Neural progenitor cell (in vitro differentiated cells): ENCODE data around the gene CBFA2T3. TPM values are rescaled to one million over a fixed set of nuclear protein-coding genes. Genes with fewer than 3 reads are reported as not detected.

ENCODE experiments used
- DNase-seq: peaks from one replicate; pipeline ENCODE4 v3.0.0-alpha.2; 2016; ENCODE audit warnings: low spot score
- H2AFZ ChIP-seq: fragments of 200-600 bp; sonication (generic); replicated peaks from 2 replicates; pipeline ENCODE4 v1.6.1; 2016; ENCODE audit warnings: antibody characterized with exemption
- H3F3A ChIP-seq: fragments of 200-600 bp; sonication (generic); 2 replicates; pipeline ENCODE4 v1.6.1; 2016; ENCODE audit warnings: antibody characterized with exemption, low read depth
- H3K27ac ChIP-seq: fragments of 200-600 bp; sonication (generic); 2 replicates; pipeline ENCODE4 v1.5.1; 2016; ENCODE audit warnings: mild to moderate bottlenecking
- H3K27me3 ChIP-seq: fragments of 200-600 bp; sonication (generic); 2 replicates; pipeline ENCODE4 v1.6.1; 2016; ENCODE audit warnings: mild to moderate bottlenecking, moderate library complexity
- H3K36me3 ChIP-seq: fragments of 200-600 bp; sonication (generic); 2 replicates; pipeline ENCODE4 v1.5.1; 2016
- H3K4me1 ChIP-seq: fragments of 200-600 bp; sonication (generic); 2 replicates; pipeline ENCODE4 v1.6.1; 2016; ENCODE audit warnings: mixed run types
- H3K4me2 ChIP-seq: fragments of 200-600 bp; sonication (generic); 2 replicates; pipeline ENCODE4 v1.6.1; 2016
- H3K4me3 ChIP-seq: fragments of 200-600 bp; sonication (generic); 2 replicates; pipeline ENCODE4 v1.5.1; 2016
- H3K79me2 ChIP-seq: fragments of 200-600 bp; sonication (generic); 2 replicates; pipeline ENCODE4 v1.6.1; 2016; ENCODE audit warnings: low read depth
- H3K9ac ChIP-seq: fragments of 200-600 bp; sonication (generic); 2 replicates; pipeline ENCODE4 v1.6.1; 2016
- H3K9me3 ChIP-seq: fragments of 200-600 bp; sonication (generic); 2 replicates; pipeline ENCODE4 v1.5.1; 2016; ENCODE audit warnings: low read depth
- H4K20me1 ChIP-seq: fragments of 200-600 bp; sonication (generic); 2 replicates; pipeline ENCODE4 v1.6.1; 2016; ENCODE audit warnings: low read depth
- H3K27ac Mint-ChIP-seq: 3 replicates; pipeline ENCODE4 v1.8.0; 2021; ENCODE audit warnings: mixed read lengths
- H3K27me3 Mint-ChIP-seq: 2 replicates; pipeline ENCODE4 v1.8.0; 2022; ENCODE audit warnings: low read depth, mild to moderate bottlenecking, inconsistent platforms, moderate library complexity, mixed read lengths; ENCODE audit not compliant: insufficient read depth
- H3K36me3 Mint-ChIP-seq: 3 replicates; pipeline ENCODE4 v1.8.0; 2021; ENCODE audit warnings: mixed read lengths
- H3K4me1 Mint-ChIP-seq: 3 replicates; pipeline ENCODE4 v1.8.0; 2021; ENCODE audit warnings: mixed read lengths
- H3K4me3 Mint-ChIP-seq: 3 replicates; pipeline ENCODE4 v1.8.0; 2021; ENCODE audit warnings: mild to moderate bottlenecking, moderate library complexity, mixed read lengths
- H3K9me3 Mint-ChIP-seq: 3 replicates; pipeline ENCODE4 v1.8.0; 2020; ENCODE audit warnings: mixed read lengths
- EZH2 ChIP-seq: fragments of 200-600 bp; sonication (generic); IDR thresholded peaks from 2 replicates; pipeline ENCODE4 v1.6.1; 2017; ENCODE audit warnings: antibody characterized with exemption, mild to moderate bottlenecking, moderate library complexity
- EZH2phosphoT487 ChIP-seq: fragments of 200-600 bp; sonication (generic); IDR thresholded peaks from 2 replicates; pipeline ENCODE4 v1.6.1; 2017; ENCODE audit warnings: antibody characterized with exemption
- total RNA-seq: library from RNA; depleted of rRNA; stranded (reverse); fragments of >200 nt; gene quantifications from 2 replicates; pipeline ENCODE4 v1.2.3, GENCODE V29; 2015; ENCODE audit warnings: low replicate concordance
- TF ChIP-seq, protein P1 (sequence below): fragments of 200-600 bp; sonication (generic); IDR thresholded peaks from 2 replicates; pipeline ENCODE4 v1.5.1; 2017; ENCODE audit warnings: antibody characterized with exemption, mild to moderate bottlenecking

Gene CBFA2T3
- total RNA-seq, 1 donor from 2014 or later: 0.22 TPM

DNA sequence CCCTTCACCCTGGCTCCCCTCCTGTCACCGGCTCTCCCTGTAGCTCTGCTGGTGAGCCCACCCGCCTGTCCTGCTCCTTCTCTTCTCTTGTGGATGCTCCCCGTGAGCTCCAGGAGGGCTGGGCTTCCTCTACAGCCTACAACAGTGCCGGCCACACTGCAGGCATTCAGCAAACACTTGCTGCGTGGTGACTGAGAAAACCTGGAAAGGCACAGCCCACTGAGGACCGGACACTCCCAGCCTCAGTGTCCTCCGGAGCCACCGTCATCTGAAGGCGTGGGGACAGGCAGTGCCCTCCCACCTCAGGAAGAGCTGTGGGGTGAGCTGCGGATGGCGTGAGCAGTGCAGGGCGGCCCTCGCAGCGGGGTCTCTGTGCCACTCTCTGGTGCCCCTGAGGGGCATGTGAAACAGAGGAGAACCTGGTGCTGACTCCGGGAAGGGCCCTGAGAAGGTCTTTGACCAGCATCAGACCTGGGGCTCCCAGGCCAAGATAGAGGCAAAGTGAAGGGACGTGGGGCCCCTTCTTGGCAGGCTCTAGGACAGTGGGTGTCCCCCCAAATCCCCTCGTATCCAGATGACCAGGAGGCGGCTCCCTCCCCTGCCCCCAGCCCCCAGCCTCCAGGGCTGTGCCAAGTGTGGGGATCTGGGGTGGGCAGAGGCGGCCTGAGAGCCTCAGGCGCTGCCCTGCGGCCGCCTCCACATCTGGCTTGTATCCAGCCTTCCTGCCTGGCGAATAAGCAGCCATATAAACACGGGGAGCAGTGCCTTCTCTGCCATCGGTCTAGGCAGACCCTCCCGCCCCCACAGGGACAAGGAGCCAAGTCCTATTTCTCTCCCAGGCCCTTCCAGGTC lies 66.5 kb downstream of the CBFA2T3 start:
- no peak overlapping the region for H3K9ac ChIP-seq
- H3K27ac ChIP-seq: no peak overlapping the region
- no peaks in the 10 kb centered on the region for H4K20me1 ChIP-seq
- no peak overlapping the region for H2AFZ ChIP-seq
- H3F3A ChIP-seq: peaks cover 2% of the 10 kb centered on the region
- H3K4me1 Mint-ChIP-seq: peaks cover 26% of the 10 kb centered on the region
- no peak for DNase-seq
- H3K27me3 ChIP-seq: no peaks in the 10 kb centered on the region
- H3K4me3 Mint-ChIP-seq: no peak overlapping the region
- no peak overlapping the region for H3K4me3 ChIP-seq
- no peaks in the 10 kb centered on the region for H3K36me3 ChIP-seq
- no peak for TF ChIP-seq EZH2
- TF ChIP-seq EZH2phosphoT487: no peak
- TF ChIP-seq, protein P1, sequence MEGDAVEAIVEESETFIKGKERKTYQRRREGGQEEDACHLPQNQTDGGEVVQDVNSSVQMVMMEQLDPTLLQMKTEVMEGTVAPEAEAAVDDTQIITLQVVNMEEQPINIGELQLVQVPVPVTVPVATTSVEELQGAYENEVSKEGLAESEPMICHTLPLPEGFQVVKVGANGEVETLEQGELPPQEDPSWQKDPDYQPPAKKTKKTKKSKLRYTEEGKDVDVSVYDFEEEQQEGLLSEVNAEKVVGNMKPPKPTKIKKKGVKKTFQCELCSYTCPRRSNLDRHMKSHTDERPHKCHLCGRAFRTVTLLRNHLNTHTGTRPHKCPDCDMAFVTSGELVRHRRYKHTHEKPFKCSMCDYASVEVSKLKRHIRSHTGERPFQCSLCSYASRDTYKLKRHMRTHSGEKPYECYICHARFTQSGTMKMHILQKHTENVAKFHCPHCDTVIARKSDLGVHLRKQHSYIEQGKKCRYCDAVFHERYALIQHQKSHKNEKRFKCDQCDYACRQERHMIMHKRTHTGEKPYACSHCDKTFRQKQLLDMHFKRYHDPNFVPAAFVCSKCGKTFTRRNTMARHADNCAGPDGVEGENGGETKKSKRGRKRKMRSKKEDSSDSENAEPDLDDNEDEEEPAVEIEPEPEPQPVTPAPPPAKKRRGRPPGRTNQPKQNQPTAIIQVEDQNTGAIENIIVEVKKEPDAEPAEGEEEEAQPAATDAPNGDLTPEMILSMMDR: no peak
- no peaks in the 10 kb centered on the region for H3K79me2 ChIP-seq
- H3K9me3 ChIP-seq: no peaks in the 10 kb centered on the region
- no peaks in the 10 kb centered on the region for H3K36me3 Mint-ChIP-seq
- no peak overlapping the region for H3K4me2 ChIP-seq
- no peaks in the 10 kb centered on the region for H3K9me3 Mint-ChIP-seq
- H3K27ac Mint-ChIP-seq: peak overlapping the region; percentile 46
- peaks cover 7% of the 10 kb centered on the region for H3K4me1 ChIP-seq
- peaks cover 9% of the 10 kb centered on the region for H3K27me3 Mint-ChIP-seq

DNA sequence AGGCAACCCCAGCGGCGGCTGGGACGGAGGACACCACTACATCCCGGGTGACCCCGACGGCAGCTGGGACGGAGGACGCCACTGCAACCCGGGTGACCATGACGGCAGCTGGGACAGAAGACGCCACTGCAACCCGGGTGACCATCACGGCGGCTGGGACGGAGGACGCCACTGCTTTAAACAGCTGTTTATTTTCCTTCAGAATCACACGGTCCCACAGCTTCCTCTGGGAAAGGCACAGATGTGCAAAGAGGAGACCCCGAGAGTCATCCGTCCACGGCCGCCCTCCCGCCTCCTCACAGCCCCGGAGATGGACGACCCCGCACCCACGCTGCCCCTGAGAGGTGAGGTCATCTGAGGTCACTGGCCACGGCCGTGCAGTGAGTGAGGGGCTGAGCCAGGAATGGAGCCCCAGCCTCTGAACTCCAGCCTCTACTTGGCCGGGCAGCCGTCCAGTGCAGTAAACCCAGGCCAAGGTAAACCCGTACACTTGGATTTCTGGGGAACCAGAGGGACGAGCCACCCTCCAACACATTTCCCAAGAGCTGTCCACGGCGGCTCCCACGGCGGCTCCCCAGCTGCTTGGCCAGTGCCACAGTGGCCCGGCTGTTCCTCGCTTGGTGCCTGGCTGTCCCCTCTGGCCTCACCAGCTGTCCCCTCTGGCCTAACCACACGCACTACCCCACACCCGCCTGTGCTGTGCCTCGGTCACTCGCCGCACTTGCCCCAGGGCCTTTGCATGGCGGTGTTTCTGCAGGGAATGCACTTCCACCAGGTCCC lies 67.4 kb downstream of the CBFA2T3 start:
- no peaks in the 10 kb centered on the region for H3K9me3 Mint-ChIP-seq
- peaks cover 6% of the 10 kb centered on the region for H3K4me1 ChIP-seq
- no peak for DNase-seq
- no peak overlapping the region for H3K4me3 Mint-ChIP-seq
- no peak overlapping the region for H2AFZ ChIP-seq
- no peaks in the 10 kb centered on the region for H4K20me1 ChIP-seq
- no peak overlapping the region for H3K27ac Mint-ChIP-seq
- peaks cover 9% of the 10 kb centered on the region for H3K27me3 Mint-ChIP-seq
- no peaks in the 10 kb centered on the region for H3K36me3 ChIP-seq
- no peak overlapping the region for H3K27ac ChIP-seq
- no peaks in the 10 kb centered on the region for H3K79me2 ChIP-seq
- H3K9me3 ChIP-seq: no peaks in the 10 kb centered on the region
- no peak overlapping the region for H3K9ac ChIP-seq
- no peaks in the 10 kb centered on the region for H3K27me3 ChIP-seq
- no peaks in the 10 kb centered on the region for H3K36me3 Mint-ChIP-seq
- TF ChIP-seq EZH2phosphoT487 (no peak), EZH2 (no peak)
- TF ChIP-seq, protein P1: no peak
- peaks cover 26% of the 10 kb centered on the region for H3K4me1 Mint-ChIP-seq
- peaks cover 2% of the 10 kb centered on the region for H3F3A ChIP-seq
- H3K4me2 ChIP-seq: no peak overlapping the region
- H3K4me3 ChIP-seq: no peak overlapping the region

DNA sequence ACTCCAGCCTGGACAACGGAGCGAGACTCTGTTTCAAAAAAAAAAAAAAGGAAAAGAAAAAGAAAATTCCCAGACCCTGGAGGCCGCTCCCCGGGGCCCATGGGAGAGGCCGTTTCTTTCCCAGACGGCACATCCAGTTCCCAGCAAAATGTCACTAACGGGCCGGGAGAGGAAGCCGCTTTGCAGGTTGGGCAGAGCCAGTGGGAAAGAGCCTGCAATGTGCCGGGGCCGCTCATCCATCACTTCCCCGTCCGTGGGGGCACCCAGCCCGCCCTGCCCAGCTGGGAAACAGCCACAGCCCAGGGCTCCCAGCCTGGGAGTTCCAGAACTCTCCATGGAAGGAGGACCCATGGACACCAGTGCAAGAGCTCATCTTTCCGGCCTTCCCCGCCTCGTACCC lies 68.7 kb downstream of the CBFA2T3 start:
- Histone ChIP-seq H4K20me1 (no peaks in the 10 kb centered on the region), H3K4me3 (no peak overlapping the region), H3K9me3 (no peaks in the 10 kb centered on the region), H3K36me3 (no peaks in the 10 kb centered on the region), H3K9ac (no peak overlapping the region), H3K4me2 (no peak overlapping the region), H3K4me1 (peaks cover 4% of the 10 kb centered on the region), H2AFZ (no peak overlapping the region), H3K79me2 (no peaks in the 10 kb centered on the region), H3K27ac (no peak overlapping the region), H3K27me3 (no peaks in the 10 kb centered on the region), H3F3A (no peaks in the 10 kb centered on the region)
- Mint-ChIP-seq H3K4me1 (peaks cover 23% of the 10 kb centered on the region), H3K4me3 (no peak overlapping the region), H3K27ac (no peak overlapping the region), H3K27me3 (peaks cover 4% of the 10 kb centered on the region), H3K9me3 (no peaks in the 10 kb centered on the region), H3K36me3 (no peaks in the 10 kb centered on the region)
- TF ChIP-seq, protein P1: no peak
- TF ChIP-seq EZH2phosphoT487: no peak
- no peak for TF ChIP-seq EZH2
- no peak for DNase-seq
